Measurements from ENCODE around the gene MYLK2. TPM values are rescaled to one million over a fixed set of nuclear protein-coding genes. Genes with fewer than 3 reads are reported as not detected.
"Not testable (repeated sequence)": the region's sequence is repeated elsewhere in the genome, so short reads cannot be mapped to it uniquely, and the experiment has no call there.

The MYLK2 gene
- polyA plus RNA-seq, 4 donors = 0.56 to 0.96 (median 0.82) TPM

- DNase-seq (ENCODE audit: low read depth in 4 of 4, low spot score in 3 of 4) = no peak
These were observed 3.6 kb upstream of the MYLK2 start for GRCh38 chr20:31815408-31816188.

DNA sequence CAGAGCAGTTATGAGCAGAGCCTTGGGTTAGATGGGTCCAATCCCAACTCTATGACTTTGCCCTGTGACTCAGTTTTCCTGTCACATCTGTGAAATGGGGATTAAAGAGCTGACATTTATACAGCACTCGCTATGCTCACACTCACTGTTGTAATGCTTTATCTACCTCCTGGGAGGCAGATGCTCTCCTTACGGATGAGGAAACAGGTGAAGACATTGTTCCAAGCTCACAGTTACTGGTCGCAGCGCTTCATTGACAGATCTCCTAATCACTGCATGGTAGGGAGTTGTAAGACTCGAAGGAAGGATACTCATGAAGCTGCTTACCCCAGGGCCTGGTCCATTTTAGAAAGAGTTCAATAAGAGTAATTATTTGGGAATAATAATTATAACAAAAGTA is 2.9 kb upstream of the MYLK2 start:
- DNase-seq (ENCODE audit: low read depth in 4 of 4, low spot score in 3 of 4) = no peak

DNA sequence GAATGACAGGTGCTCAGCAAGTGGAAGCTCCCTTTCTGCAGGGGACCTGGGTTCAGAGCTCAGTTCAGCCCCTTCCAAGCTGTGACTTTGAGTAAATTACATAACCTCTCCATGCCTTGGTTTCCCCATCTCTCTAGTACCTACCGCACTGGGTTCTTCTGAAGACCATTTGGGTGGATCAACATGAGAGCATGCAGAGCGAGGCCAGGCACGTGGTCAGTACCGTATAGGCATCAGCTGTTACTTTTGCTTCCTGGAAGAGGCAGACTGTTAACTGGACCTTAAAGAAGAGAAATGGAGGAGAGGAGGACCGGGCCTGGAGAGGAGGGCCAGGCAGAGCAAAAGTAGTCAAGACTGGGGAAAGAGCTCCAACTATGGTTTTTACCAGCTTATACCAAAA is 1.7 kb upstream of the MYLK2 start:
- no peak for DNase-seq (ENCODE audit: low read depth in 4 of 4, low spot score in 3 of 4)

GRCh38 chr20:31818376-31818908 is 714 bp upstream of the MYLK2 start:
- no peak for DNase-seq (ENCODE audit: low read depth in 4 of 4, low spot score in 3 of 4)

GRCh38 chr20:31820228-31820627 is 1.1 kb downstream of the MYLK2 start:
- DNase-seq (ENCODE audit: low read depth in 4 of 4, low spot score in 3 of 4) = no peak

DNA sequence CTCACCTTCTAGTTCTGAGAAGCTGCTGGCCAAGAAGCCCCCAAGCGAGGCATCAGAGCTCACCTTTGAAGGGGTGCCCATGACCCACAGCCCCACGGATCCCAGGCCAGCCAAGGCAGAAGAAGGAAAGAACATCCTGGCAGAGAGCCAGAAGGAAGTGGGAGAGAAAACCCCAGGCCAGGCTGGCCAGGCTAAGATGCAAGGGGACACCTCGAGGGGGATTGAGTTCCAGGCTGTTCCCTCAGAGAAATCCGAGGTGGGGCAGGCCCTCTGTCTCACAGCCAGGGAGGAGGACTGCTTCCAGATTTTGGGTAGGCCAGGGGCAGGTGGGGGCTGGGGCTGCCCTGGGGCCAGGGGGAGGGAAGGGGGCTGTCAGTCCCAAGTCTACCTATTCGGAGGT is 2.3 kb downstream of the MYLK2 start:
- DNase-seq (ENCODE audit: low read depth in 4 of 4, low spot score in 3 of 4) = no peak

- DNase-seq (ENCODE audit: low read depth in 4 of 4, low spot score in 3 of 4) = peak; percentile 47 to 78 (median 62)
These were observed 3.5 kb downstream of the MYLK2 start for GRCh38 chr20:31822421-31823330.

- DNase-seq (ENCODE audit: low read depth in 4 of 4, low spot score in 3 of 4) = no peak
These were observed 4.4 kb downstream of the MYLK2 start for GRCh38 chr20:31823360-31824124.

DNA sequence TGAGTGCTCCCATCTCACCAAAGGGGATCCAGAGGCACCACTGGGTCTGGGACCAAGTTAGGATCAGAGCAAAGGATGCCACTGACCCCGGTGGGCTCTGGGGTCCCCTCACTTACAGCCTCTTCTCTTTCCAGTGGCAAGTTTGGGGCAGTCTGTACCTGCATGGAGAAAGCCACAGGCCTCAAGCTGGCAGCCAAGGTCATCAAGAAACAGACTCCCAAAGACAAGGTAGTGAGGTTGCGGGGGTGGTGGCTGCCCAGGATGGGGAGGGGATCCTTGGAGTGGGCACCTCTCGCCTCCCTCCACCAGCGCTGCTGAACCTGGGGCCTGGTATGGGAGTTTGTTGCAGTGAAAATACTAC is 4.9 kb downstream of the MYLK2 start:
- no peak for DNase-seq (ENCODE audit: low read depth in 4 of 4, low spot score in 3 of 4)

DNA sequence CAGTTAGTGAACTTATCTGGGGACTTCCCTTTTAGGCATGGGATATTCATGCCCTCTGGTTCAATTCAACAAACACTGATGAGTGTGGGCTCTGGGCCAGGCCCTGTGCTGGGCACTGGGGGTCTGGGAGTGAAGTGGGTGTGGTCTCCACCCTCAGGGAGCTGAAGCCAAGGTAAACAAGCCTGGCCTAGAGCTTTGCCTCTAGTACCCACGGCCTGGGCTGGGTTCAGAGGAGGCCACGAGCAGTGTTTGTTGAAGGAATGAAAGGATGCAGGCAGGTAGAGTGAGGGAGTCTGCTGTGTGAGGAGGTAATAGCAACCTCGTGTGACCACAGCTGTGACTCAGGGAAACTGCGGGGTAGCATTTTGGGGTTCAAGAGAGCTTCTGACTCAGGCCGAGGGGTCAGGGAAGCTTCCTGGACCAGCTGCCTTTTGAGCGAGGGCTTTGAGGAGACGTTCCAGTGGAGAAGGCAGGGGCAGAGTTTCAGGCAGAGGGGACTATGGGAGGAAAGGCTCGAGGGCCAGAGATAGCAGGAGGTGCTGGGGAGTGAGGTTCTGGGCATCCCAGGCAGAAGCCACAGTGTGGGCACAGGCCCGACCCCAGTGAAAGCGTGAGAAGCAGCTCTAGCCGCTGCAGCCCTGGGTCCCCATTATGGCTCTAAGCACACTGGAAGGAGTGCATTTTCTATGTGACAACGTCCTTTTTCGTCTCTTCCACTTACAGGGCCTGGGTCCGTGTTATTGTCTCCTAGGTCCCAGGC is 5.6 kb downstream of the MYLK2 start:
- DNase-seq (ENCODE audit: low read depth in 4 of 4, low spot score in 3 of 4) = no peak

- DNase-seq (ENCODE audit: low read depth in 4 of 4, low spot score in 3 of 4) = no peak
These were observed 6.9 kb downstream of the MYLK2 start for GRCh38 chr20:31826074-31826473.

DNA sequence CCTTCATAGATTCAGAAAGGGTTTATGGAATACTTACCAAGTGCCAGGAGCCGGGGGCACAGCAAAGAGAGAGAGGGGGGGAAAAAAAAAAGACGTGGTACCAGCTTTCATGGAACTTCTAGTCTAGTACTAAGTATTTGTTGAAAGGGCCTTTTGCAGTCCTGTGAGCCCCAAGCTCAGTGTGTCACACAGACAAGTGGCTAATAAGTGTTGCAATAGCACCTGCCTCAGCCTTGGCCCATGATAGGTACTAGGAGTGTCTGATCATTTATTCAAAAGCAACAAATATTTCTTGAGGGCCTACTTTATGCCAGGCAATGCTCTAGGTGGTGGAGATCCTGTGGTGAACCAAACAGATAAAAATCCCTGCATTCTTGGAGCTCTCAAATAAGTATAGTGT is 7.9 kb downstream of the MYLK2 start:
- DNase-seq (ENCODE audit: low read depth in 4 of 4, low spot score in 3 of 4) = no peak

- DNase-seq (ENCODE audit: low read depth in 4 of 4, low spot score in 3 of 4) = not testable (repeated sequence)
These were observed 8.9 kb downstream of the MYLK2 start for GRCh38 chr20:31828016-31828415.

- DNase-seq (ENCODE audit: low read depth in 4 of 4, low spot score in 3 of 4) = no peak
These were observed 10.6 kb downstream of the MYLK2 start for GRCh38 chr20:31829731-31830130.

GRCh38 chr20:31830406-31830981 is 11.3 kb downstream of the MYLK2 start:
- DNase-seq (ENCODE audit: low read depth in 4 of 4, low spot score in 3 of 4) = no peak

- no peak for DNase-seq (ENCODE audit: low read depth in 4 of 4, low spot score in 3 of 4)
These were observed 12.1 kb downstream of the MYLK2 start for GRCh38 chr20:31831211-31831610.

DNA sequence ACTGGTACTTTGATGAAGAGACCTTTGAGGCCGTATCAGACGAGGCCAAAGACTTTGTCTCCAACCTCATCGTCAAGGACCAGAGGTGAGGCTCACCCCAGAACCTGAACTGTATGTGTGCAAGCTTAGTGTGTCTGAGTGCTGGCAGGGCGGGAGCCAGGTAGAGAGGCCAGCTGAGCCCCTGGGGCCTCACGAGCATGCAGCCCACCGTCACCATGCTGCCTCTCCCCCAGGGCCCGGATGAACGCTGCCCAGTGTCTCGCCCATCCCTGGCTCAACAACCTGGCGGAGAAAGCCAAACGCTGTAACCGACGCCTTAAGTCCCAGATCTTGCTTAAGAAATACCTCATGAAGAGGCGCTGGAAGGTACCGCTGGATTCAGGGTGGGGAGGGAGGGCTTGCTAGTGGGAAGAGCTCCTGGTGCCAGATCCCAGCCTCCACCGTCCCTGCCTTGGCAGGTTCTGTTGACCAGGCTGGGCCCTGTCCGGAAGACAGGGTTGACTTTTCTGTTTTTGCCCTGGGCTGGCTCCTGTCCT is 12.7 kb downstream of the MYLK2 start:
- DNase-seq (ENCODE audit: low read depth in 4 of 4, low spot score in 3 of 4) = no peak

- peak in 1 of 4 donors; percentile 42 for DNase-seq (ENCODE audit: low read depth in 4 of 4, low spot score in 3 of 4)
These were observed 14.2 kb downstream of the MYLK2 start for GRCh38 chr20:31833130-31833930.

Data from left renal pelvis (tissue), 4 donors.